AG09319 (cell line): Measurements from ENCODE around the gene CYP19A1.

Experiments used
- DNase-seq: peaks from one replicate; pipeline ENCODE4 v3.0.0-alpha.2; 2010; ENCODE audit warnings: low read depth; ENCODE audit errors: extremely low read depth
- TF ChIP-seq, protein P1 (sequence below): IDR thresholded peaks from 2 replicates; pipeline ENCODE4 v1.5.1; 2011; ENCODE audit warnings: low read depth, mild to moderate bottlenecking, inconsistent platforms, low read length, moderate library complexity

Gene CYP19A1

DNA sequence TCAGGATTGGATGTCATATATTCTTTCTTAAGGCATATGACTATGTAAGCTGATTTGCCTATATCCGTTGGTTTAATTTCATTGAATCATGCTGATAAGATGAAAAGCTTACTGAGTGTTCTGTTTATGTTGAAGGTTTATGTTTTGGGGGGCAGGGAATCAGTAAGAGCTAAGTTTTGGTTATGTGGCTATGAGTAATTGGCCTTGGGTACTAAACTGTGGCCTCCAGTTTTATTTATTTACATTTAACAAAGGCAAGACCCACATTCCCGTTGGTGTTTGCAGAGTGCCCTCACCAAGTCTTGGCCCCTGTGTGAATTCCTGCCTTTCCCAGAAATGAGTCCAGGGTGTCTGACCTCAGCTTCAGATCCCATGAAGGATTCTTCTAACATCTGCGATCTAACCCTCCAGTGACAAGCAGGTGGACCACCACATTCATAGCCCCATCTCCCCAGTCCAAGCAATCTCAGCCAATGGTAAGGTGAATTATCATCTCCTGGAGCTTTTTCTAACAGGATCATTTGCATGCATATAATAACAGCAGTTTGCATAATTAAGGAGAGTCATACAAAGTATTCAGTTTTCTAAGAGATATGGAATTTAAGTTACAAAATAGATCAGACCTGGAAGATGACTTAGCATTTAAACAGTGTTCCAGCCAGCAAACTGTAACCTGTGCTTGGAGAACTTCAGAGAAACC is 30.5 kb upstream of the CYP19A1 start:
- TF ChIP-seq, protein P1, sequence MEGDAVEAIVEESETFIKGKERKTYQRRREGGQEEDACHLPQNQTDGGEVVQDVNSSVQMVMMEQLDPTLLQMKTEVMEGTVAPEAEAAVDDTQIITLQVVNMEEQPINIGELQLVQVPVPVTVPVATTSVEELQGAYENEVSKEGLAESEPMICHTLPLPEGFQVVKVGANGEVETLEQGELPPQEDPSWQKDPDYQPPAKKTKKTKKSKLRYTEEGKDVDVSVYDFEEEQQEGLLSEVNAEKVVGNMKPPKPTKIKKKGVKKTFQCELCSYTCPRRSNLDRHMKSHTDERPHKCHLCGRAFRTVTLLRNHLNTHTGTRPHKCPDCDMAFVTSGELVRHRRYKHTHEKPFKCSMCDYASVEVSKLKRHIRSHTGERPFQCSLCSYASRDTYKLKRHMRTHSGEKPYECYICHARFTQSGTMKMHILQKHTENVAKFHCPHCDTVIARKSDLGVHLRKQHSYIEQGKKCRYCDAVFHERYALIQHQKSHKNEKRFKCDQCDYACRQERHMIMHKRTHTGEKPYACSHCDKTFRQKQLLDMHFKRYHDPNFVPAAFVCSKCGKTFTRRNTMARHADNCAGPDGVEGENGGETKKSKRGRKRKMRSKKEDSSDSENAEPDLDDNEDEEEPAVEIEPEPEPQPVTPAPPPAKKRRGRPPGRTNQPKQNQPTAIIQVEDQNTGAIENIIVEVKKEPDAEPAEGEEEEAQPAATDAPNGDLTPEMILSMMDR = no peak

DNA sequence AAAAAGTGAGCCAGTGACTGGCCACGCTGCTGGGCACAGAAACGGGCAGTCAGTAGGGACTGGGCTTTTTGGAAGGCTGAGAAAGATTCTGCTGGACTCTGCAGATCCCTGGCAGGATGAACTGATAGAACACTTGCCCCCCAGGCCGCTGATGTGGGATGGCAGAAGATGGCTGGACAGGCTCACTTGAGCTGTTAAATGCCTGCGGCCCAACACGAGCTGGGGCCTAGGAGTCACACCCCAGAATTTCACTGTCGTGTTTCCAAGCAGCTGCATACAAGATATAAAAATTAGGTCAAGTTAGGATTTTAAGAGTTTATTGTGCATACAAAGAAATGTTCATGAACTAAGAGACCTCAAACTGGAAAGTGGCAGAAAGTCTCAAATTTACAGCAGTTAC is 29.9 kb upstream of the CYP19A1 start:
- DNase-seq = no peak
- TF ChIP-seq, protein P1 = no peak

More for the DNA sequence above, 30.5 kb upstream of the CYP19A1 start:
- DNase-seq = peak; percentile 63

DNA sequence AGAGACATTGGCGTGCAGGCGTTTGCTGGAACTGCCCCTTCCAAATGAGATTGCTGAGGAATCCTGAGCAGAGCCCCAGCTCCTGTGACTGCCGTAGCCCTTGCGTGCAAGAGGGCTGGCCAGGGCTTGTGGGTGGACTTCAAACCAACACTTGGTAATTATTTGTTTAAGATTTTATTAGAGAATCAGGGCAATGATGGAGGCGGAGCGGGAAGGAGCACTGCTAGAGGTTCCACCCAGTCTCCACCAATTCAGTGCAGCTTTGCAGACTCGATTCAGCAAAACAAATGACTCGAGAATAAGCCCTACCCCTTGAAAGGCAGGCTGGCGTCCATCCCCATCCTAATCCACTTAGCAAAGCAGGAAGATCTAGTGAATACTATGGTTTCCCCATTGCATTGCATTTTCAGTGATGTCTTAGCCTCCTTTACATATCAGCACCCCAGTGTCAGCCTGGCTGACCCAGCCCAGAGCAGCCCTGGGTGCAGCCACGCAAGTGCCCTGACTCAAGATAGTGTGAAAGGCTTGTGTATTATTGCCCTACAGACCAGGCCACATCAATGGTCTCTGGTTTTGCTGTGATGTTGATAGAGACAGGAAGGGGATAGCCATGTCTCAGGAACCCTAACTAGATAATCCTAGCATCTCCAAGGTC is 29.1 kb upstream of the CYP19A1 start:
- peak; percentile 85 for DNase-seq
- TF ChIP-seq, protein P1 = no peak

DNA sequence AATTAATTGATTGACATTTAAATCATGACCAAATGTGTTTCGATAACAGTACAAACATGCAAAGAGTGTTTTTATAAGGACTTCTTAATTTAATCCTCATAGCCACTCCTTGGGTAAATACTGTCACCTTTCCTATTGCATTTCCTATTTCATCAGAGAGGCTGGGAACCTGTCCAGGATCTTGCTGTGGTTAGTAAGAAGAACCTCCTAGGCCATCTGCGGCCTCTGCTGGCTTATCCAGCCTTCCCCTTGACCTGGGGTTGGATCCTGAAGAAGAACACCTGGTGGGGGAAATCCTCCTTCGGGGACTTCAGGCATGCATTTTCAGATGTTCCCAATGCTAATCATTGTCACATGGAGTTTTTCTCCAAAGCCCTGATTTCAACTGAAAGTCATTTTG is 28.5 kb upstream of the CYP19A1 start:
- peak; percentile 86 for DNase-seq
- TF ChIP-seq, protein P1 = peak; percentile 34

DNA sequence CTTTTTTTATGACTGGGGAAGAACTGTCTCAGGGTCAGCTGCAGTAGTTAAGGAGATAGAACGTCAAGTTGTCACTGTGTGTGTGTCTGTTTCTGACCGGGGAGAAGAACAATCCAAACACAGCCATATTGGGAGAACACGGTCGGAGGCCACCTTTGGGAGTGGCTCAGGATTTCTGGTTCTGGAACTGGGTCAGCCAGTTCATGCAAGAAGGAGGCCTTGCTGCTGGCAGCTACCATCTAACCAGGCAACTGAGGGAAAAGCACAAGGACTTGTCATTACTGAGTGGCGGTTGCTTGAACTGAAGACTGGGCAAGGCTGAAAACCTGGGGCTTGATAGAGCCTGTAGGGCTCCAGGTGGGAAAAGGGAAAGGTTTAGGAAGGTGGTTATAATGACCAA is 27.7 kb upstream of the CYP19A1 start:
- TF ChIP-seq, protein P1 = no peak
- no peak for DNase-seq

DNA sequence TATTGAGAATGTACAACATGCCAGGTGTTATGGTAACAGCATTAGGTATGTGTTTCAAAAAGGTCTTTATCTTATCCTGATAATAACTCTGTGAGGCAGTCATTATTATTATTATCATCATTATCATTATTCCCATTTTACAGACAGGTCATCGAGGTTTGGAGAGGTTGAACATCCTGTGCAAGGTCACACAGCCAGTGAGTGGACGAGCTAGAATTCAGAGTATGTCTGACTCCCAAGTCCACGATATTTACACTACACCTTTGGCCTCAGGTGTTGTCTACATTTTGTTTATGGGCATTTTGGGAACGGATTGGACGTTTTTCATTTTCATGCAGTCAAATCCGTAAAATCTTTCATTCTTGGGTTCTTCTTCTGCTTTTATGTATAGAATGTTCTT is 27.0 kb upstream of the CYP19A1 start:
- TF ChIP-seq, protein P1 = no peak
- DNase-seq = no peak

DNA sequence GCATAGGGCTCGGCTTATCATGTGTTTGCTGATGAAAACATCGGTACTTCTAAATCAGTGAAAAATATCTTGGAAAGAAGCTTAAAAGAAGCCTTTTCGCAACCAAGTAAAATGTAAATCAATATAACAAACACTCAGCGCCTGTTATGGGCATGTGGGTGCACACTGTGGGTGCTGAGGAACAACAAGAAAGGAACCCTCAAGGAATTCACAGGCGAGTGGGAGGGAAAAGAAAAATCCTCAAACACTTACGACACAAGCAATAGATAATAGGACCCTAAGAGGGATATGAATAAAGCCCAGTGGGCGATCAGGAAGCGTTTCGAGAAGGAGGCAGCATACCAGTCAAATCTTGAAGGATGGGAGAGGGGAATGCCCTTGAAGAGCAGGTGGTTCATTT is 25.0 kb upstream of the CYP19A1 start:
- DNase-seq = no peak
- TF ChIP-seq, protein P1 = no peak
